H1 (cell line): ENCODE results near the gene DOCK10. TPM values are rescaled to one million over a fixed set of nuclear protein-coding genes. Genes with fewer than 3 reads are reported as not detected.

Source experiments
- CTCF ChIA-PET: fragments of 300-600 bp; sonication (Branson Sonifier 250); formaldehyde crosslinking; loops from one replicate; lab custom pipeline; 2021; ENCODE audit not compliant: partially characterized antibody; lab: Charles Lee
- POLR2A ChIA-PET: fragments of 300-600 bp; sonication (Branson Sonifier 250); formaldehyde crosslinking; loops from one replicate; lab custom pipeline; 2021; ENCODE audit warnings: inconsistent platforms; ENCODE audit not compliant: partially characterized antibody; lab: Charles Lee
- DNase-seq, 2 experiments: peaks; one replicate each; pipeline versions ENCODE4 v3.0.0 to v3.0.0-alpha.2; 2010 to 2022; ENCODE audit warnings: low spot score in 2 of 2, low read depth in 1 of 2, mixed read lengths in 1 of 2
- FAIRE-seq: peaks from 2 replicates; lab custom pipeline; 2011; peaks lifted over from hg19 to GRCh38; lab: Jason Lieb, UNC
- H2AFZ ChIP-seq: 2 replicates; pipeline ENCODE4 v1.8.1; 2012; ENCODE audit warnings: low read length, inconsistent platforms
- H2AK5ac ChIP-seq: 2 replicates; pipeline ENCODE4 v1.6.1; 2013; ENCODE audit warnings: low read depth, low read length
- H2BK120ac ChIP-seq: replicated peaks from 2 replicates; pipeline ENCODE3; 2013; ENCODE audit warnings: low read depth, low read length, inconsistent platforms
- H2BK12ac ChIP-seq: 2 replicates; pipeline ENCODE4 v1.6.1; 2013; ENCODE audit warnings: low read depth, low read length
- H2BK15ac ChIP-seq: 2 replicates; pipeline ENCODE4 v1.6.1; 2013; ENCODE audit warnings: low read length
- H2BK20ac ChIP-seq: 2 replicates; pipeline ENCODE4 v1.6.1; 2013; ENCODE audit warnings: low read length
- H2BK5ac ChIP-seq: 2 replicates; pipeline ENCODE4 v1.6.1; 2013; ENCODE audit warnings: low read depth, low read length
- H3K14ac ChIP-seq: 2 replicates; pipeline ENCODE4 v1.6.1; 2013; ENCODE audit warnings: inconsistent platforms; ENCODE audit not compliant: insufficient read length
- H3K18ac ChIP-seq: 2 replicates; pipeline ENCODE4 v1.6.1; 2013; ENCODE audit warnings: low read length; ENCODE audit errors: extremely low read depth
- H3K23ac ChIP-seq: 2 replicates; pipeline ENCODE4 v1.6.1; 2013; ENCODE audit warnings: inconsistent platforms; ENCODE audit not compliant: insufficient read length
- H3K23me2 ChIP-seq: 2 replicates; pipeline ENCODE4 v1.6.1; 2013; ENCODE audit warnings: low read depth, low read length
- H3K27ac ChIP-seq: 2 replicates; pipeline ENCODE4 v1.6.1; 2011; ENCODE audit warnings: low read depth, low read length, inconsistent platforms
- H3K27me3 ChIP-seq, 4 experiments: replicated peaks in 1 of 4; 1 replicate in 1 of 4; 2 replicates in 3 of 4; pipeline versions ENCODE4 v1.6.1 to v1.8.1; 2011 to 2013; ENCODE audit warnings: low read length in 3 of 4, mild to moderate bottlenecking in 3 of 4, inconsistent platforms in 2 of 4, mixed read lengths in 2 of 4, moderate library complexity in 1 of 4; ENCODE audit not compliant: control insufficient read depth in 3 of 4, insufficient read depth in 3 of 4; ENCODE audit errors: extremely low read depth in 1 of 4
- H3K36me3 ChIP-seq, 4 experiments: 2 replicates each; pipeline versions ENCODE4 v1.6.1 to v1.8.1; 2011 to 2013; ENCODE audit warnings: mild to moderate bottlenecking in 4 of 4, low read length in 3 of 4, moderate library complexity in 2 of 4, control low read depth in 1 of 4, inconsistent platforms in 1 of 4; ENCODE audit not compliant: insufficient read depth in 4 of 4, control insufficient read depth in 2 of 4
- H3K4ac ChIP-seq: replicated peaks from 2 replicates; pipeline ENCODE3; 2013; ENCODE audit warnings: low read length, low read depth, mixed read lengths, inconsistent platforms; ENCODE audit not compliant: insufficient read length
- H3K4me1 ChIP-seq, 4 experiments: replicated peaks in 1 of 4; 1 replicate in 1 of 4; 2 replicates in 3 of 4; pipeline versions ENCODE4 v1.6.1 to v1.8.1; 2011 to 2013; ENCODE audit warnings: low read length in 3 of 4, inconsistent platforms in 2 of 4, mixed read lengths in 1 of 4; ENCODE audit not compliant: insufficient read depth in 4 of 4, control insufficient read depth in 3 of 4
- H3K4me2 ChIP-seq, 2 experiments: 2 replicates each; pipeline versions ENCODE4 v1.6.1 to v1.8.1; 2011 to 2013; ENCODE audit warnings: low read depth in 2 of 2, low read length in 2 of 2, control low read depth in 1 of 2, inconsistent platforms in 1 of 2, mild to moderate bottlenecking in 1 of 2; ENCODE audit not compliant: insufficient read depth in 1 of 2
- H3K4me3 ChIP-seq, 4 experiments: fragments of 200-600, 300-600 bp in 1 of 4; sonication (generic), shearing (Covaris generic), sonication (Bioruptor Twin) in 1 of 4; 2 replicates each; pipeline versions ENCODE4 v1.5.1 to v1.8.1; 2011 to 2016; ENCODE audit warnings: low read length in 4 of 4, low read depth in 3 of 4, control low read depth in 2 of 4, inconsistent platforms in 2 of 4, mild to moderate bottlenecking in 2 of 4, mixed read lengths in 1 of 4, moderate library complexity in 1 of 4; ENCODE audit not compliant: insufficient read depth in 2 of 4; ENCODE audit errors: extremely low read depth in 1 of 4
- H3K56ac ChIP-seq: replicated peaks from 2 replicates; pipeline ENCODE3; 2013; ENCODE audit warnings: low read depth, mild to moderate bottlenecking, mixed read lengths, low read length, inconsistent platforms; ENCODE audit not compliant: insufficient read length
- H3K79me1 ChIP-seq: 2 replicates; pipeline ENCODE4 v1.6.1; 2013; ENCODE audit warnings: low read depth, low read length, control low read depth
- H3K79me2 ChIP-seq, 2 experiments: 2 replicates each; pipeline versions ENCODE4 v1.6.1 to v1.8.1; 2012 to 2013; ENCODE audit warnings: low read length in 2 of 2, mild to moderate bottlenecking in 2 of 2, inconsistent platforms in 1 of 2; ENCODE audit not compliant: insufficient read depth in 2 of 2, control insufficient read depth in 1 of 2
- H3K9ac ChIP-seq, 4 experiments: replicated peaks in 1 of 4; 1 replicate in 1 of 4; 2 replicates in 3 of 4; pipeline versions ENCODE4 v1.6.1 to v1.8.1; 2011 to 2013; ENCODE audit warnings: low read depth in 3 of 4, low read length in 3 of 4, control low read depth in 2 of 4, mild to moderate bottlenecking in 2 of 4, moderate library complexity in 2 of 4, inconsistent platforms in 1 of 4; ENCODE audit errors: extremely low read depth in 1 of 4
- H3K9me3 ChIP-seq, 2 experiments: 2 replicates each; pipeline versions ENCODE4 v1.6.1 to v1.8.1; 2012 to 2013; ENCODE audit warnings: mild to moderate bottlenecking in 2 of 2, moderate library complexity in 2 of 2, control low read depth in 1 of 2, inconsistent platforms in 1 of 2, low read depth in 1 of 2, low read length in 1 of 2, mixed read lengths in 1 of 2; ENCODE audit not compliant: insufficient read depth in 2 of 2
- H4K20me1 ChIP-seq, 2 experiments: replicated peaks in 1 of 2; 2 replicates each; pipeline versions ENCODE3 to v1.8.1; 2011 to 2013; ENCODE audit warnings: inconsistent platforms in 2 of 2, low read length in 2 of 2, mild to moderate bottlenecking in 1 of 2; ENCODE audit not compliant: insufficient read depth in 2 of 2, control insufficient read depth in 1 of 2
- H4K5ac ChIP-seq: 2 replicates; pipeline ENCODE4 v1.6.1; 2013; ENCODE audit warnings: low read length, low read depth, mixed read lengths, inconsistent platforms; ENCODE audit not compliant: insufficient read length
- H4K8ac ChIP-seq: 2 replicates; pipeline ENCODE4 v1.8.0; 2013; ENCODE audit warnings: mild to moderate bottlenecking, moderate library complexity, low read length, inconsistent platforms; ENCODE audit not compliant: insufficient read depth; ENCODE audit errors: extremely low read depth
- H4K91ac ChIP-seq: replicated peaks from 2 replicates; pipeline ENCODE3; 2013; ENCODE audit warnings: low read length, mixed read lengths, inconsistent platforms; ENCODE audit not compliant: insufficient read length
- BRCA1 ChIP-seq: IDR thresholded peaks from 2 replicates; pipeline ENCODE4 v1.6.1; 2012; ENCODE audit warnings: low read depth, low read length, improper control_type of control experiment
- CBX8 ChIP-seq: fragments of 300-800, 300-1000 bp; sonication (generic); IDR thresholded peaks from 2 replicates; pipeline ENCODE4 v1.7.1; 2016; ENCODE audit warnings: low read depth, low read length, borderline replicate concordance
- FOSL1 ChIP-seq: IDR thresholded peaks from 2 replicates; pipeline ENCODE4 v1.6.1; 2011; ENCODE audit warnings: mild to moderate bottlenecking, low read depth, low read length, moderate library complexity; ENCODE audit not compliant: insufficient read depth
- POLR2AphosphoS5 ChIP-seq: IDR thresholded peaks from 2 replicates; pipeline ENCODE4 v1.6.1; 2011; ENCODE audit warnings: low read depth, low read length
- RAD21 ChIP-seq, 2 experiments: IDR thresholded peaks in 1 of 2; conservative IDR thresholded peaks in 1 of 2; 2 replicates each; pipeline ENCODE4 v1.6.1; 2011; ENCODE audit warnings: low read depth in 2 of 2, low read length in 2 of 2, improper control_type of control experiment in 1 of 2, inconsistent platforms in 1 of 2, mild to moderate bottlenecking in 1 of 2, moderate library complexity in 1 of 2
- SAP30 ChIP-seq: fragments of 300-600 bp; sonication (generic); IDR thresholded peaks from 2 replicates; pipeline ENCODE4 v1.7.1; 2012; ENCODE audit warnings: low read length, moderate library complexity, mild to moderate bottlenecking, inconsistent platforms; ENCODE audit not compliant: insufficient read depth, insufficient replicate concordance
- SIRT6 ChIP-seq: IDR thresholded peaks from one replicate; pipeline ENCODE4 v1.7.1; 2012; ENCODE audit warnings: low read length, inconsistent platforms
- SUZ12 ChIP-seq: fragments of 200-600 bp; sonication (generic); IDR thresholded peaks from 2 replicates; pipeline ENCODE4 v1.6.1; 2012; ENCODE audit warnings: mild to moderate bottlenecking, inconsistent platforms, low read length, moderate library complexity, mixed read lengths
- WGBS, 2 experiments: shearing (Covaris generic) in 1 of 2; methylation state at CpG; one replicate each; pipeline versions ENCODE4 v1.1.6 to v1.1.7; 2013 to 2015; ENCODE audit warnings: low lambda C conversion rate in 2 of 2, mixed read lengths in 2 of 2, inconsistent platforms in 1 of 2, low coverage in 1 of 2, missing lambda C conversion rate in 1 of 2; ENCODE audit not compliant: insufficient replicate concordance in 2 of 2, insufficient coverage in 1 of 2, insufficient read length in 1 of 2; ENCODE audit errors: extremely low coverage in 1 of 2, missing lambda C conversion rate in 1 of 2; 5-methylcytosine and 5-hydroxymethylcytosine counted together
- polyA plus RNA-seq, 7 experiments: library from polyadenylated mRNA; depleted of rRNA in 3 of 7; stranded (reverse) in 5 of 7; unstranded in 2 of 7; fragments of >200 nt in 5 of 7; fragments of 200-250 nt in 2 of 7; gene quantifications; 1 replicate in 5 of 7; 2 replicates in 1 of 7; 4 replicates in 1 of 7; pipeline versions ENCODE4 v1.2.1 to v1.2.3, GENCODE V29; 2011 to 2013; ENCODE audit warnings: missing spikeins in 2 of 7, mixed read lengths in 2 of 7
- total RNA-seq: library from RNA; stranded (reverse); fragmentation: NEBNext Ultra II Directional; extraction: Animal tissue kit (Norgen Biotek cat#: 25700); gene quantifications from 2 replicates; pipeline ENCODE4 v1.2.1, GENCODE V29; 2021

Gene DOCK10
- total and polyA plus RNA-seq, 2 of the 8 experiments (the other 6 are each of a cell fraction or from before 2014, with no cell fraction given) = 0.33 to 1.6 TPM

- Histone ChIP-seq H3K79me2 (no peaks in the 10 kb centered on the region), H3K4me1 (no peaks in the 10 kb centered on the region), H3K4ac (no peak overlapping the region), H2BK5ac (no peak overlapping the region), H2AFZ (no peak overlapping the region), H2BK120ac (no peak overlapping the region), H3K23me2 (no peaks in the 10 kb centered on the region), H3K9me3 (no peaks in the 10 kb centered on the region), H2BK12ac (no peak overlapping the region), H4K20me1 (no peaks in the 10 kb centered on the region), H3K4me3 (no peak overlapping the region), H3K27ac (no peak overlapping the region), H3K79me1 (no peaks in the 10 kb centered on the region), H3K23ac (no peak overlapping the region), H3K14ac (no peak overlapping the region), H2AK5ac (no peak overlapping the region), H4K5ac (no peak overlapping the region)
- ChIA-PET CTCF (no interaction called here), POLR2A (no interaction called here)
- TF ChIP-seq CBX8 (no peak), POLR2AphosphoS5 (no peak), FOSL1 (no peak), SUZ12 (no peak), SAP30 (no peak), SIRT6 (no peak), BRCA1 (no peak), RAD21 (IDR thresholded peaks at IDR 0.05 in 1 of 2, conservative IDR thresholded peaks at IDR 0.05 in 1 of 2; ENCODE audit: low read depth in 2 of 2, low read length in 2 of 2) (no peak)
- TF ChIP-seq, all 59 proteins: peak for 0
- Histone ChIP-seq H3K27me3 (no peaks in the 10 kb centered on the region), H4K8ac (no peak overlapping the region), H3K4me2 (no peak overlapping the region), H3K9ac (no peak overlapping the region), H3K56ac (no peak overlapping the region), H3K36me3 (no peaks in the 10 kb centered on the region), H2BK20ac (no peak overlapping the region), H4K91ac (no peak overlapping the region), H2BK15ac (no peak overlapping the region), H3K18ac (no peak overlapping the region)
- 100% methylated on average over 1 of the region's 1 CpG; no CpG with 5 or more reads in 1 of the 2 experiments for WGBS, 2 experiments
- no peak for DNase-seq
- FAIRE-seq = no peak
These were observed 11.4 kb downstream of the DOCK10 start for GRCh38 chr2:225030893-225031292.
